Measurements from ENCODE around the gene RAB3IL1. TPM values are rescaled to one million over a fixed set of nuclear protein-coding genes. Genes with fewer than 3 reads are reported as not detected.

RAB3IL1 gene
- total RNA-seq, 1 donor from 2014 or later, result 9.5 TPM

- peaks cover 44% of the 10 kb centered on the region for H3K4me1 ChIP-seq
- peaks cover 10% of the 10 kb centered on the region for H3K36me3 ChIP-seq
- H3K9me3 ChIP-seq (replicated peaks), result no peaks in the 10 kb centered on the region
- peak overlapping the region; percentile 65 for H3K27ac ChIP-seq (replicated peaks)
- intact Hi-C loops (cut with micrococcal nuclease), result loop anchor here (2.0 kb wide), 1 partner anchor 79 kb away; no protein-coding TSS in a partner anchor
- no peak overlapping the region for H3K4me3 ChIP-seq
- no peak for TF ChIP-seq CTCF (IDR thresholded peaks at IDR 0.05; ENCODE audit: borderline replicate concordance)
- no peaks in the 10 kb centered on the region for H3K27me3 ChIP-seq (ENCODE audit: low read depth)
- no peak for DNase-seq
Measured at GRCh38 chr11:61869708-61870451, 47.5 kb downstream of the RAB3IL1 start.

- no peak for TF ChIP-seq CTCF (IDR thresholded peaks at IDR 0.05; ENCODE audit: borderline replicate concordance)
- intact Hi-C loops (cut with micrococcal nuclease), result no loop called here
- Histone ChIP-seq H3K4me1 (peaks cover 39% of the 10 kb centered on the region), H3K36me3 (peaks cover 12% of the 10 kb centered on the region), H3K4me3 (no peak overlapping the region), H3K9me3 (replicated peaks) (no peaks in the 10 kb centered on the region), H3K27me3 (ENCODE audit: low read depth) (no peaks in the 10 kb centered on the region), H3K27ac (replicated peaks) (no peak overlapping the region)
- no peak for DNase-seq
Measured at GRCh38 chr11:61869429-61869707, 48.0 kb downstream of the RAB3IL1 start.

GRCh38 chr11:61868571-61869428 lies 48.6 kb downstream of the RAB3IL1 start:
- DNase-seq, result no peak
- H3K27ac ChIP-seq (replicated peaks), result no peak overlapping the region
- peaks cover 33% of the 10 kb centered on the region for H3K4me1 ChIP-seq
- intact Hi-C loops (cut with micrococcal nuclease), result no loop called here
- no peaks in the 10 kb centered on the region for H3K9me3 ChIP-seq (replicated peaks)
- TF ChIP-seq CTCF (IDR thresholded peaks at IDR 0.05; ENCODE audit: borderline replicate concordance), result no peak
- H3K36me3 ChIP-seq, result peaks cover 12% of the 10 kb centered on the region
- no peaks in the 10 kb centered on the region for H3K27me3 ChIP-seq (ENCODE audit: low read depth)
- no peak overlapping the region for H3K4me3 ChIP-seq

- Histone ChIP-seq H3K4me3 (no peak overlapping the region), H3K36me3 (peaks cover 4% of the 10 kb centered on the region), H3K27ac (replicated peaks) (no peak overlapping the region), H3K9me3 (replicated peaks) (no peaks in the 10 kb centered on the region), H3K27me3 (ENCODE audit: low read depth) (no peaks in the 10 kb centered on the region), H3K4me1 (peaks cover 31% of the 10 kb centered on the region)
- TF ChIP-seq CTCF (IDR thresholded peaks at IDR 0.05; ENCODE audit: borderline replicate concordance), result no peak
- intact Hi-C loops (cut with micrococcal nuclease), result no loop called here
- DNase-seq, result no peak
Measured at GRCh38 chr11:61866958-61867343, 50.4 kb downstream of the RAB3IL1 start.

GRCh38 chr11:61866231-61866957 lies 51.0 kb downstream of the RAB3IL1 start:
- intact Hi-C loops (cut with micrococcal nuclease), result no loop called here
- no peak for TF ChIP-seq CTCF (IDR thresholded peaks at IDR 0.05; ENCODE audit: borderline replicate concordance)
- peaks cover 28% of the 10 kb centered on the region for H3K4me1 ChIP-seq
- H3K9me3 ChIP-seq (replicated peaks), result no peaks in the 10 kb centered on the region
- H3K27ac ChIP-seq (replicated peaks), result no peak overlapping the region
- no peak for DNase-seq
- H3K27me3 ChIP-seq (ENCODE audit: low read depth), result no peaks in the 10 kb centered on the region
- H3K36me3 ChIP-seq, result peaks cover 4% of the 10 kb centered on the region
- no peak overlapping the region for H3K4me3 ChIP-seq

Data from left ventricle myocardium inferior (tissue), 1 donor.